CD14-positive monocyte (primary cell): Measurements from ENCODE around the gene GPC5. TPM values are rescaled to one million over a fixed set of nuclear protein-coding genes. Genes with fewer than 3 reads are reported as not detected.

ENCODE experiments used
- DNase-seq, 3 donors: peaks; one replicate each; pipeline ENCODE4 v3.0.0-alpha.2; 2011 to 2022
- H2AFZ ChIP-seq: 2 replicates; pipeline ENCODE4 v1.6.0; 2012; ENCODE audit warnings: mild to moderate bottlenecking, low read depth, low read length, inconsistent platforms; ENCODE audit not compliant: insufficient read depth, poor library complexity, severe bottlenecking
- H3K27ac ChIP-seq, 2 donors: 1 replicate in 1 of 2; 2 replicates in 1 of 2; pipeline ENCODE4 v1.5.1; 2012 to 2013; ENCODE audit warnings: low read length in 2 of 2, control low read depth in 1 of 2, inconsistent platforms in 1 of 2, low read depth in 1 of 2, mild to moderate bottlenecking in 1 of 2
- H3K27me3 ChIP-seq, 2 donors: one replicate each; pipeline versions ENCODE4 v1.6.0 to v1.6.1; 2011 to 2013; ENCODE audit warnings: low read length in 2 of 2; ENCODE audit not compliant: control insufficient read depth in 2 of 2, insufficient read depth in 2 of 2
- H3K36me3 ChIP-seq, 2 donors: replicated peaks in 1 of 2; 1 replicate in 1 of 2; 2 replicates in 1 of 2; pipeline versions ENCODE4 v1.5.1 to v1.6.1; 2012 to 2013; ENCODE audit warnings: low read length in 2 of 2, control low read depth in 1 of 2, inconsistent platforms in 1 of 2, mild to moderate bottlenecking in 1 of 2; ENCODE audit not compliant: insufficient read depth in 2 of 2, control insufficient read depth in 1 of 2
- H3K4me1 ChIP-seq, 2 donors: 1 replicate in 1 of 2; 2 replicates in 1 of 2; pipeline versions ENCODE4 v1.5.1 to v1.6.1; 2012 to 2013; ENCODE audit warnings: low read length in 2 of 2, control low read depth in 1 of 2, inconsistent platforms in 1 of 2, mild to moderate bottlenecking in 1 of 2, moderate library complexity in 1 of 2; ENCODE audit not compliant: insufficient read depth in 2 of 2, control insufficient read depth in 1 of 2
- H3K4me2 ChIP-seq: replicated peaks from 2 replicates; pipeline ENCODE3; 2012; ENCODE audit warnings: low read length, moderate library complexity, mild to moderate bottlenecking; ENCODE audit not compliant: poor library complexity, severe bottlenecking; ENCODE audit errors: extremely low read depth
- H3K4me3 ChIP-seq, 3 experiments: fragments of 200-600 bp in 1 of 3; sonication (generic) in 1 of 3; replicated peaks in 1 of 3; 1 replicate in 2 of 3; 2 replicates in 1 of 3; pipeline ENCODE4 v1.5.1; 2011 to 2013; ENCODE audit warnings: low read length in 3 of 3, mild to moderate bottlenecking in 3 of 3, control low read depth in 2 of 3, low read depth in 2 of 3, inconsistent platforms in 1 of 3, moderate library complexity in 1 of 3
- H3K79me2 ChIP-seq: 2 replicates; pipeline ENCODE4 v1.6.0; 2012; ENCODE audit warnings: mild to moderate bottlenecking, control low read depth, inconsistent platforms, low read length, moderate library complexity; ENCODE audit not compliant: insufficient read depth
- H3K9ac ChIP-seq: 2 replicates; pipeline ENCODE4 v1.6.0; 2017; ENCODE audit warnings: low read length, mild to moderate bottlenecking; ENCODE audit not compliant: insufficient read depth, poor library complexity, severe bottlenecking
- H3K9me3 ChIP-seq, 2 donors: replicated peaks in 1 of 2; 1 replicate in 1 of 2; 2 replicates in 1 of 2; pipeline versions ENCODE4 v1.5.1 to v1.6.1; 2012 to 2013; ENCODE audit warnings: low read length in 2 of 2, control low read depth in 1 of 2; ENCODE audit not compliant: control insufficient read depth in 1 of 2, insufficient read depth in 1 of 2
- H4K20me1 ChIP-seq: 2 replicates; pipeline ENCODE4 v1.6.0; 2012; ENCODE audit warnings: mild to moderate bottlenecking, low read length, control low read depth, moderate library complexity; ENCODE audit not compliant: insufficient read depth
- H3K27ac Mint-ChIP-seq, 7 donors: one replicate each; pipeline ENCODE4 v1.8.0; 2020; ENCODE audit warnings: mild to moderate bottlenecking in 7 of 7, mixed read lengths in 7 of 7, moderate library complexity in 6 of 7, inconsistent platforms in 2 of 7
- H3K27me3 Mint-ChIP-seq, 3 donors: one replicate each; pipeline ENCODE4 v1.8.0; 2021 to 2022; ENCODE audit warnings: low read depth in 3 of 3, mild to moderate bottlenecking in 3 of 3, mixed read lengths in 3 of 3, moderate library complexity in 3 of 3, inconsistent platforms in 1 of 3
- H3K36me3 Mint-ChIP-seq, 2 donors: one replicate each; pipeline ENCODE4 v1.8.0; 2020; ENCODE audit warnings: mixed read lengths in 2 of 2, inconsistent platforms in 1 of 2, mild to moderate bottlenecking in 1 of 2
- H3K4me1 Mint-ChIP-seq: one replicate; pipeline ENCODE4 v1.8.0; 2020; ENCODE audit warnings: mild to moderate bottlenecking, mixed read lengths
- H3K4me3 Mint-ChIP-seq, 2 donors: one replicate each; pipeline ENCODE4 v1.8.0; 2020; ENCODE audit warnings: mild to moderate bottlenecking in 2 of 2, mixed read lengths in 2 of 2, moderate library complexity in 1 of 2
- H3K9me3 Mint-ChIP-seq, 7 donors: one replicate each; pipeline ENCODE4 v1.8.0; 2020 to 2022; ENCODE audit warnings: mixed read lengths in 7 of 7, mild to moderate bottlenecking in 6 of 7, moderate library complexity in 6 of 7, inconsistent platforms in 2 of 7
- WGBS: methylation state at CpG from one replicate; pipeline ENCODE4 v1.1.5; 2013; ENCODE audit warnings: missing lambda C conversion rate; ENCODE audit not compliant: insufficient coverage; 5-methylcytosine and 5-hydroxymethylcytosine counted together
- intact Hi-C, 2 donors: fragments of 100-400 bp; cut with micrococcal nuclease; formaldehyde crosslinking; loops; one replicate each; pipeline versions ENCODE4 v1.15.0 to v1.15.1; 2023
- polyA plus RNA-seq, 3 donors: library from polyadenylated mRNA; depleted of rRNA in 1 of 3; unstranded in 2 of 3; stranded (reverse) in 1 of 3; fragments of 300-500 nt in 2 of 3; fragments of >200 nt in 1 of 3; fragmentation: Illumina TruSeq in 2 of 3; gene quantifications; 1 replicate in 2 of 3; 2 replicates in 1 of 3; pipeline ENCODE4 v1.2.3, GENCODE V29; 2012 to 2021
- TF ChIP-seq, protein P1 (sequence below): fragments of 200-600 bp; IDR thresholded peaks from one replicate; pipeline ENCODE4 v1.8.0; 2022; ENCODE audit warnings: antibody characterized with exemption, mild to moderate bottlenecking

GPC5 gene
- polyA plus RNA-seq, 3 donors: not detected

- H3K27me3 Mint-ChIP-seq: no peaks in the 10 kb centered on the region
- Histone ChIP-seq H3K4me3 (no peak overlapping the region), H3K27me3 (no peaks in the 10 kb centered on the region), H3K9me3 (peaks cover 0 to 8% of the 10 kb centered on the region in 2 donors), H3K36me3 (no peaks in the 10 kb centered on the region), H3K27ac (no peak overlapping the region), H3K4me1 (no peaks in the 10 kb centered on the region), H3K9ac (no peak overlapping the region), H3K79me2 (no peaks in the 10 kb centered on the region), H4K20me1 (no peaks in the 10 kb centered on the region), H3K4me2 (no peak overlapping the region), H2AFZ (no peak overlapping the region)
- peaks cover 0 to 11% (median 5%) of the 10 kb centered on the region in 7 donors for H3K9me3 Mint-ChIP-seq
- no peaks in the 10 kb centered on the region for H3K4me1 Mint-ChIP-seq
- H3K36me3 Mint-ChIP-seq: no peaks in the 10 kb centered on the region
- no peak overlapping the region for H3K4me3 Mint-ChIP-seq
- WGBS: no CpG with 5 or more reads among the region's 1 CpG
- DNase-seq: no peak
- intact Hi-C loops: no loop called here
- no peak overlapping the region for H3K27ac Mint-ChIP-seq
- TF ChIP-seq, protein P1, sequence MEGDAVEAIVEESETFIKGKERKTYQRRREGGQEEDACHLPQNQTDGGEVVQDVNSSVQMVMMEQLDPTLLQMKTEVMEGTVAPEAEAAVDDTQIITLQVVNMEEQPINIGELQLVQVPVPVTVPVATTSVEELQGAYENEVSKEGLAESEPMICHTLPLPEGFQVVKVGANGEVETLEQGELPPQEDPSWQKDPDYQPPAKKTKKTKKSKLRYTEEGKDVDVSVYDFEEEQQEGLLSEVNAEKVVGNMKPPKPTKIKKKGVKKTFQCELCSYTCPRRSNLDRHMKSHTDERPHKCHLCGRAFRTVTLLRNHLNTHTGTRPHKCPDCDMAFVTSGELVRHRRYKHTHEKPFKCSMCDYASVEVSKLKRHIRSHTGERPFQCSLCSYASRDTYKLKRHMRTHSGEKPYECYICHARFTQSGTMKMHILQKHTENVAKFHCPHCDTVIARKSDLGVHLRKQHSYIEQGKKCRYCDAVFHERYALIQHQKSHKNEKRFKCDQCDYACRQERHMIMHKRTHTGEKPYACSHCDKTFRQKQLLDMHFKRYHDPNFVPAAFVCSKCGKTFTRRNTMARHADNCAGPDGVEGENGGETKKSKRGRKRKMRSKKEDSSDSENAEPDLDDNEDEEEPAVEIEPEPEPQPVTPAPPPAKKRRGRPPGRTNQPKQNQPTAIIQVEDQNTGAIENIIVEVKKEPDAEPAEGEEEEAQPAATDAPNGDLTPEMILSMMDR: no peak
Observed at GRCh38 chr13:91586609-91587008, 188.2 kb downstream of the GPC5 start.

DNA sequence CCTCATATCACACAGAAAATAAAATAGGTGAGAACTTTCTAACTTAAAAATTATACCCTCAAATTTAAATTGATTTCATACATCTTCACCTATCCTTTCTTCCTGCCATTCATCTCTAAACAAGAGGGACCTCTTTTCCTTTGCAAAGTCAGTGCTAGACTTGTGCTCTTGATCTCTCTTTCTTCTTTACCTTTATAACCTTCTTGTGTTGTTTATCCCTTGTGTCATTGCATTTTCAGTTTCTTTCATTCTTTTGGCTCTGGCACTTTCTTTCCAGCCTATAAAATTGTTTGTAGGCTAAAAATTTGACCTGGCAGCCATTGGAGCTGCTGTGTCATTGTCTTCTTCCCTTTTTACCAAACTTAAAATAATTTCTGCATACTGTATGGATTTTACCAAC is 190.1 kb downstream of the GPC5 start:
- no peak overlapping the region for H3K27ac Mint-ChIP-seq
- no peaks in the 10 kb centered on the region for H3K36me3 Mint-ChIP-seq
- Histone ChIP-seq H2AFZ (no peak overlapping the region), H3K79me2 (no peaks in the 10 kb centered on the region), H4K20me1 (no peaks in the 10 kb centered on the region), H3K4me2 (no peak overlapping the region), H3K36me3 (no peaks in the 10 kb centered on the region), H3K27me3 (no peaks in the 10 kb centered on the region), H3K4me3 (no peak overlapping the region), H3K9ac (no peak overlapping the region), H3K4me1 (no peaks in the 10 kb centered on the region), H3K27ac (no peak overlapping the region), H3K9me3 (peaks cover 6 to 16% of the 10 kb centered on the region in 2 donors)
- no peaks in the 10 kb centered on the region for H3K4me1 Mint-ChIP-seq
- no peak overlapping the region for H3K4me3 Mint-ChIP-seq
- intact Hi-C loops: no loop called here
- TF ChIP-seq, protein P1: no peak
- no peak for DNase-seq
- H3K27me3 Mint-ChIP-seq: no peaks in the 10 kb centered on the region
- peaks cover 0 to 20% (median 6%) of the 10 kb centered on the region in 7 donors for H3K9me3 Mint-ChIP-seq
